Measurements from ENCODE around the gene FBXL19.

FBXL19 gene

GRCh38 chr16:30992276-30992780 lies 69.0 kb downstream of the FBXL19 start:
- no peak for DNase-seq

GRCh38 chr16:30992931-30993816 lies 69.8 kb downstream of the FBXL19 start:
- no peak for DNase-seq

- no peak for DNase-seq
Measured at GRCh38 chr16:30995927-30996323, 72.6 kb downstream of the FBXL19 start.

- peak in 1 of 2 experiments; percentile 21 for DNase-seq
Measured at GRCh38 chr16:30996324-30996984, 73.1 kb downstream of the FBXL19 start.

GRCh38 chr16:30996985-30997724 lies 73.8 kb downstream of the FBXL19 start:
- DNase-seq = peak in 1 of 2 experiments; percentile 67

- DNase-seq = peak in 1 of 2 experiments; percentile 27
Measured at GRCh38 chr16:30997725-30998711, 74.6 kb downstream of the FBXL19 start.
